ENCODE results near the gene PRPSAP2. TPM values are rescaled to one million over a fixed set of nuclear protein-coding genes. Genes with fewer than 3 reads are reported as not detected.

The PRPSAP2 gene
- polyA plus RNA-seq, result 20.1 and 23.9 TPM in 2 replicates

GRCh38 chr17:18857864-18858566 is at the start of gene PRPSAP2:
Gene PRPSAP2, plus strand, starts transcription at chr17:18858131. Its CDS starts 7,703 bp downstream, at chr17:18865834.

GRCh38 chr17:18951941-18952842 is 94.3 kb downstream of the PRPSAP2 start, which contains the start of gene SLC5A10:
Gene SLC5A10, plus strand, starts transcription at chr17:18952165. Its CDS starts 41 bp downstream, at chr17:18952206.

Other genes starting within 250 kb of the PRPSAP2 start
- not detected in 2 replicates for gene TBC1D28, start 213.7 kb upstream of the PRPSAP2 start, polyA plus RNA-seq
- gene FOXO3B, start 175.8 kb upstream of the PRPSAP2 start, polyA plus RNA-seq, result not detected in 2 replicates
- gene FBXW10, start 114.1 kb upstream of the PRPSAP2 start, polyA plus RNA-seq, result 0.28 TPM in 1 of 2 replicates, not detected in the other
- gene TVP23B, start 76.9 kb upstream of the PRPSAP2 start, polyA plus RNA-seq, result 144 and 174 TPM in 2 replicates
- gene SLC5A10, start 94.0 kb downstream of the PRPSAP2 start, polyA plus RNA-seq, result not detected in 2 replicates
- gene FAM83G, start 146.6 kb downstream of the PRPSAP2 start, polyA plus RNA-seq, result not detected in 2 replicates
- gene GRAP, start 188.8 kb downstream of the PRPSAP2 start, polyA plus RNA-seq, result not detected in 2 replicates

All from Purkinje cell (primary cell).